Activated CD8-positive, alpha-beta memory T cell treated with anti-CD3 and anti-CD28 coated beads, Interleukin-2, amount 50 U/mL, for 24 hours (primary cell): ENCODE measurements around the gene MLH3.

Experiments used
- DNase-seq: peaks from one replicate; pipeline ENCODE4 v3.0.0-alpha.2; 2020; ENCODE audit errors: extremely low read depth

MLH3 gene

GRCh38 chr14:74965486-74966153 lies 85.6 kb downstream of the MLH3 start:
- DNase-seq = no peak

GRCh38 chr14:74964787-74965485 lies 86.3 kb downstream of the MLH3 start:
- DNase-seq = no peak
